Neuronal stem cell (in vitro differentiated cells): ENCODE results near the gene RNF224. TPM values are rescaled to one million over a fixed set of nuclear protein-coding genes. Genes with fewer than 3 reads are reported as not detected.
A peak's percentile ranks its signal among the peaks of the same experiment; 100 is the strongest.

Experiments used
- DNase-seq: peaks from one replicate; pipeline ENCODE4 v3.0.0-alpha.2; 2013; ENCODE audit warnings: low spot score
- H2AFZ ChIP-seq: one replicate; pipeline ENCODE4 v1.6.1; 2013; ENCODE audit warnings: mild to moderate bottlenecking, low read length, inconsistent platforms
- H2AK5ac ChIP-seq: 2 replicates; pipeline ENCODE4 v1.6.1; 2013; ENCODE audit warnings: low read depth, mild to moderate bottlenecking, inconsistent platforms, low read length, moderate library complexity, mixed read lengths
- H2BK120ac ChIP-seq: 2 replicates; pipeline ENCODE4 v1.6.1; 2013; ENCODE audit warnings: low read depth, mild to moderate bottlenecking, inconsistent platforms, low read length, moderate library complexity, mixed read lengths
- H2BK12ac ChIP-seq: one replicate; pipeline ENCODE4 v1.6.1; 2013; ENCODE audit warnings: low read length, inconsistent platforms
- H2BK15ac ChIP-seq: 2 replicates; pipeline ENCODE4 v1.6.1; 2013; ENCODE audit warnings: mild to moderate bottlenecking, low read length, inconsistent platforms, mixed read lengths
- H2BK5ac ChIP-seq: one replicate; pipeline ENCODE4 v1.6.1; 2013; ENCODE audit warnings: inconsistent platforms, mild to moderate bottlenecking, low read length, moderate library complexity
- H3K14ac ChIP-seq: one replicate; pipeline ENCODE4 v1.6.1; 2013; ENCODE audit warnings: low read length, inconsistent platforms
- H3K18ac ChIP-seq: 2 replicates; pipeline ENCODE4 v1.6.1; 2013; ENCODE audit warnings: low read length, inconsistent platforms
- H3K23ac ChIP-seq: 2 replicates; pipeline ENCODE4 v1.6.1; 2013; ENCODE audit warnings: low read depth, mild to moderate bottlenecking, mixed read lengths, low read length, inconsistent platforms; ENCODE audit not compliant: poor library complexity
- H3K27ac ChIP-seq: replicated peaks from 3 replicates; pipeline ENCODE4 v1.5.1; 2013; ENCODE audit warnings: low read length, inconsistent platforms
- H3K27me3 ChIP-seq, 3 experiments: 2 replicates each; pipeline ENCODE4 v1.6.1; 2013; ENCODE audit warnings: low read length in 3 of 3, mild to moderate bottlenecking in 2 of 3, inconsistent platforms in 1 of 3, low read depth in 1 of 3, mixed read lengths in 1 of 3, moderate library complexity in 1 of 3; ENCODE audit not compliant: control insufficient read depth in 3 of 3, insufficient read depth in 3 of 3
- H3K36me3 ChIP-seq, 2 donors: replicated peaks in 1 of 2; 2 replicates each; pipeline ENCODE4 v1.6.1; 2013; ENCODE audit warnings: low read length in 2 of 2; ENCODE audit not compliant: control insufficient read depth in 2 of 2, insufficient read depth in 2 of 2
- H3K4ac ChIP-seq: 2 replicates; pipeline ENCODE4 v1.6.1; 2013; ENCODE audit warnings: inconsistent platforms, mild to moderate bottlenecking, low read length, moderate library complexity
- H3K4me1 ChIP-seq, 2 donors: 1 replicate in 1 of 2; 2 replicates in 1 of 2; pipeline ENCODE4 v1.6.1; 2013; ENCODE audit warnings: low read length in 2 of 2, low read depth in 1 of 2; ENCODE audit not compliant: control insufficient read depth in 2 of 2, insufficient read depth in 1 of 2
- H3K4me2 ChIP-seq: one replicate; pipeline ENCODE4 v1.6.1; 2013; ENCODE audit warnings: mild to moderate bottlenecking, low read length, inconsistent platforms; ENCODE audit not compliant: insufficient read depth, poor library complexity, severe bottlenecking
- H3K4me3 ChIP-seq, 2 donors: 2 replicates each; pipeline ENCODE4 v1.5.1; 2013; ENCODE audit warnings: low read length in 2 of 2, mild to moderate bottlenecking in 2 of 2, inconsistent platforms in 1 of 2, moderate library complexity in 1 of 2
- H3K79me1 ChIP-seq: one replicate; pipeline ENCODE4 v1.6.1; 2013; ENCODE audit warnings: low read depth, mild to moderate bottlenecking, inconsistent platforms, low read length, moderate library complexity
- H3K9ac ChIP-seq: one replicate; pipeline ENCODE4 v1.6.1; 2013; ENCODE audit warnings: mild to moderate bottlenecking, low read depth, low read length, inconsistent platforms; ENCODE audit not compliant: poor library complexity
- H3K9me3 ChIP-seq, 2 donors: replicated peaks in 1 of 2; 2 replicates each; pipeline versions ENCODE3 to v1.6.1; 2013; ENCODE audit warnings: low read length in 2 of 2, mild to moderate bottlenecking in 2 of 2, inconsistent platforms in 1 of 2, low read depth in 1 of 2, mixed read lengths in 1 of 2, moderate library complexity in 1 of 2; ENCODE audit not compliant: control insufficient read depth in 2 of 2, insufficient read depth in 1 of 2
- H4K8ac ChIP-seq: one replicate; pipeline ENCODE4 v1.6.1; 2013; ENCODE audit warnings: low read depth, mild to moderate bottlenecking, inconsistent platforms, low read length, moderate library complexity
- H4K91ac ChIP-seq: one replicate; pipeline ENCODE4 v1.6.1; 2013; ENCODE audit warnings: low read length, low read depth, mild to moderate bottlenecking, inconsistent platforms; ENCODE audit not compliant: poor library complexity
- WGBS, 2 donors: extraction: QIAGEN DNeasy Blood & Tissue Kit; methylation state at CpG; one replicate each; pipeline ENCODE4 v1.1.7; 2013; ENCODE audit warnings: missing lambda C conversion rate in 2 of 2, mixed read lengths in 1 of 2; ENCODE audit not compliant: insufficient read length in 2 of 2, insufficient replicate concordance in 1 of 2; ENCODE audit errors: extremely low coverage in 2 of 2; 5-methylcytosine and 5-hydroxymethylcytosine counted together
- polyA plus RNA-seq, 2 experiments: library from polyadenylated mRNA; stranded (reverse); fragments of 200-250 nt; gene quantifications; one replicate each; pipeline ENCODE4 v1.2.3, GENCODE V29; 2013

The RNF224 gene
- polyA plus RNA-seq (2013, experiment 1 of 2), result not detected
- not detected for polyA plus RNA-seq (2013, experiment 2 of 2)

DNA sequence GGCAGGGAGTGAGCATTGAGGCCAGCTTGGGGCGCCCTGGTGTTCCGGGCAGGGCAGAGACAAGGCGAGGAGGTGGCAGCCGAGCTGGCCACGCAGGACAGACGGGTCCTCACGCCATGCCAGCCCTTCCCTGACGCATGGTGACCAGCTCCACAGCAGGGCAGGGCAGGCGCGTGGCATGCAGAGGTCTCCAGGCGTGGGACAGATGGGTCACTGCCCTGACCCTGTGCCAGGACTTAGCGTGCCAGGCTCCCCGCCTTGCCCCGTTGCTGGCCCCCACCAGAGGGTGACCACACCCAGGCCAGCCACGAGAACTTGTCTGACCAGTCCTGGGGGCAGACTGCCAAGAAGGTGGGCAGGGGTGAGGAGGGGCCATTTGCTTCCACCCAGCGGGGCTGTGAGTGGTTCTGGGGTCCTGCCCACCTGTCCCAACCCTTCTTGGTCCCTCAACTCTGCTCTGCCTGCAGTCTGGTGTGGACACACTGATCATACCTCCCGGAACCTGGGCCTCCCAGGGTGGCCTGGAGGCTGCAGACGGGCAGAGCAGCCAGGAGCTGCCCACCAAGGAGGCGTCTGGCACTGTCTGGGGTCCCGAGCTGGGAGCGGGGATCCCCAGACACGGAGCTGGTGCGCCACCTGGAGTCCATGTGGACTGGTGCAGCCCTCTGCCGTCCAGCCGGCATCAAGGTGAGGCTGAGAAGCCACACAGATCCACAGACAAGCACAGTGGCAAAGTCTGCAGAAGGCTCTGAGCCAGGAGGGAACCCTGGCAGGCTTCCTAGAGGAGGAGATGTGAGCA is at the start of gene RNF224:
Gene RNF224, plus strand, starts transcription at position 449 of the 799 bp plus-strand sequence. CDS start 834 bp downstream, outside the sequence.
- Histone ChIP-seq H3K23ac (peak within 1 kb of the TSS; percentile 70), H3K27ac (no peak within 1 kb of the TSS), H3K4me2 (no peak within 1 kb of the TSS), H3K79me1 (no peaks in the 10 kb centered on the region), H2AFZ (peak within 1 kb of the TSS; percentile 68), H3K4ac (peak within 1 kb of the TSS; percentile 76), H3K14ac (peak within 1 kb of the TSS; percentile 31), H3K36me3 (no peaks in the 10 kb centered on the region), H3K18ac (peak within 1 kb of the TSS; percentile 57), H3K9me3 (no peaks in the 10 kb centered on the region), H3K27me3 (peaks cover under 1 to 8% (median 7%) of the 10 kb centered on the region in 3 experiments), H4K8ac (peak within 1 kb of the TSS; percentile 50), H2BK12ac (peak within 1 kb of the TSS; percentile 22), H2BK15ac (peak within 1 kb of the TSS; percentile 95), H2BK120ac (no peak within 1 kb of the TSS), H2AK5ac (peak within 1 kb of the TSS; percentile 75), H3K4me1 (peaks cover 9 to 15% of the 10 kb centered on the region in 2 donors), H3K4me3 (peak within 1 kb of the TSS in 1 of 2 donors; percentile 41), H3K9ac (no peak within 1 kb of the TSS), H2BK5ac (no peak within 1 kb of the TSS), H4K91ac (peak within 1 kb of the TSS; percentile 64)
- WGBS, 2 donors, result no CpG with 5 or more reads among the region's 25 CpGs
- DNase-seq, result peak; percentile 74

DNA sequence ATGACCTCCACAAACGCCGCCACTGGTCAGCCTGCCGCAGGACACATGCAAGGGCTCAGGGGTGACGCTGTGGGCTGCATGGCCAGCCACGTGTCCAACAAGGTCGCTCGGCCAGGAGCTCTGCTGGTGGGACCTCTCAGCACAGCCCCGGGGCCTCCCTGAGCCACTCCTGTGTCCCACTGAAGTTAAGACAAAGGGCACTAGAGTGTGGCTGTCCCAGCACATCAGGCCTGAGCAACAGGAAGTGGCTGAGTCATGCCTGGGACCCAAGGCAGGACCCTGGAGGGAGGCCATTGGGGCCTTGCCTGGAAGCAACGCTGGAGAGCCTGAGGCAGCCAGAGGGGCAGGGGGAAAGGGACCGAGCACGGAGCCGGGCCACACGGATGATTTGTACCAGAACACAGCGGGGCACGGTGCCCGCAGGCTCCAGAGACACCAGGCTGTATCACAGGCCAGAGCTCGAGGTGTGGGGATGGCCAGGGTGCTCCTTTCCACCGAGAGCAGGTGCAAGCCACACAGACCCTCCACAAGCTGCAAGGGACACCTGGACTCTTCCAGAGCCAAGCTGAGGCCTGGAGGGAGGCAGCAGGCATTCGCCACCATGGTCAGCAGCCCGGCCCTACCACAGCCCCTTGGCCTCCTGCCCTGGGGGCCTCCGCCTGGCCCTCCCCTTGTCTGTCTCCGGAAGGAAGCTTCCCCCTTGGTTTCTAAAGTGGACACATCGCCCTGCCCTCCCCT is 48.9 kb upstream of the RNF224 start:
- Histone ChIP-seq H3K4ac (no peak overlapping the region), H2BK12ac (no peak overlapping the region), H3K18ac (no peak overlapping the region), H2BK15ac (no peak overlapping the region), H3K9me3 (no peaks in the 10 kb centered on the region), H2BK120ac (no peak overlapping the region), H3K27ac (no peak overlapping the region), H4K91ac (no peak overlapping the region), H3K23ac (no peak overlapping the region), H2BK5ac (no peak overlapping the region), H4K8ac (no peak overlapping the region), H3K4me3 (no peak overlapping the region), H3K14ac (no peak overlapping the region), H3K9ac (no peak overlapping the region), H2AFZ (no peak overlapping the region), H3K4me2 (peak overlapping the region; percentile 2), H3K36me3 (peaks cover 23 to 48% of the 10 kb centered on the region in 2 donors), H3K79me1 (peaks cover 8% of the 10 kb centered on the region), H3K27me3 (peaks cover 0 to 8% (median 7%) of the 10 kb centered on the region in 3 experiments), H2AK5ac (no peak overlapping the region), H3K4me1 (peaks cover 0 to 5% of the 10 kb centered on the region in 2 donors)
- DNase-seq, result no peak
- no CpG with 5 or more reads among the region's 23 CpGs for WGBS, 2 donors

- WGBS, 2 donors, result no CpG with 5 or more reads among the region's 19 CpGs
- no peak overlapping the region for H3K23ac ChIP-seq
- no peak overlapping the region for H3K27ac ChIP-seq
Observed at GRCh38 chr9:137178939-137179630, 48.2 kb upstream of the RNF224 start.

More at GRCh38 chr9:137178939-137179630, 48.2 kb upstream of the RNF224 start:
- Histone ChIP-seq H2BK120ac (no peak overlapping the region), H3K9me3 (no peaks in the 10 kb centered on the region), H2AFZ (no peak overlapping the region), H3K4me2 (no peak overlapping the region), H4K8ac (no peak overlapping the region), H3K4me1 (peaks cover 0 to 5% of the 10 kb centered on the region in 2 donors), H2BK5ac (no peak overlapping the region), H3K36me3 (peaks cover 29 to 55% of the 10 kb centered on the region in 2 donors), H4K91ac (no peak overlapping the region), H3K9ac (no peak overlapping the region), H2AK5ac (no peak overlapping the region), H3K79me1 (peaks cover 8% of the 10 kb centered on the region), H3K27me3 (peaks cover 0 to 6% (median 1%) of the 10 kb centered on the region in 3 experiments), H3K4ac (no peak overlapping the region), H3K14ac (no peak overlapping the region), H2BK15ac (no peak overlapping the region), H3K4me3 (peak overlapping the region in 1 of 2 donors; percentile 42), H2BK12ac (no peak overlapping the region), H3K18ac (no peak overlapping the region)
- DNase-seq, result no peak
